GM19099 (cell line): Measurements from ENCODE around the gene RAB6B.

ENCODE experiments used
- POLR2A ChIP-seq: IDR thresholded peaks from 3 replicates; pipeline ENCODE4 v1.6.1; 2011; ENCODE audit warnings: low read depth; ENCODE audit not compliant: insufficient read length; ENCODE audit errors: extremely low read depth

The RAB6B gene

GRCh38 chr3:133834621-133835417, 60.9 kb downstream of the RAB6B start:
- no peak for TF ChIP-seq POLR2A

GRCh38 chr3:133833880-133834620, 61.6 kb downstream of the RAB6B start:
- TF ChIP-seq POLR2A = no peak

- TF ChIP-seq POLR2A = no peak
These were observed 62.4 kb downstream of the RAB6B start for GRCh38 chr3:133833267-133833666.

- no peak for TF ChIP-seq POLR2A
These were observed 62.9 kb downstream of the RAB6B start for GRCh38 chr3:133832802-133833144.

GRCh38 chr3:133831966-133832801, 63.5 kb downstream of the RAB6B start:
- TF ChIP-seq POLR2A = no peak

- no peak for TF ChIP-seq POLR2A
These were observed 65.6 kb downstream of the RAB6B start for GRCh38 chr3:133830071-133830470.

GRCh38 chr3:133829310-133829707, 66.4 kb downstream of the RAB6B start:
- TF ChIP-seq POLR2A = no peak

GRCh38 chr3:133828576-133829309, 66.9 kb downstream of the RAB6B start:
- TF ChIP-seq POLR2A = no peak

GRCh38 chr3:133827684-133828083, 68.0 kb downstream of the RAB6B start:
- TF ChIP-seq POLR2A = no peak

GRCh38 chr3:133827136-133827535, 68.5 kb downstream of the RAB6B start:
- no peak for TF ChIP-seq POLR2A

GRCh38 chr3:133825969-133826727, 69.5 kb downstream of the RAB6B start:
- TF ChIP-seq POLR2A = no peak

GRCh38 chr3:133824961-133825485, 70.7 kb downstream of the RAB6B start:
- no peak for TF ChIP-seq POLR2A

- no peak for TF ChIP-seq POLR2A
These were observed 73.7 kb downstream of the RAB6B start for GRCh38 chr3:133821767-133822638.
